ENCODE measurements around the gene CD93. TPM values are rescaled to one million over a fixed set of nuclear protein-coding genes. Genes with fewer than 3 reads are reported as not detected.

Gene CD93
- total and polyA plus RNA-seq, 12 donors = 12.7 to 85.0 (median 35.2) TPM

DNA sequence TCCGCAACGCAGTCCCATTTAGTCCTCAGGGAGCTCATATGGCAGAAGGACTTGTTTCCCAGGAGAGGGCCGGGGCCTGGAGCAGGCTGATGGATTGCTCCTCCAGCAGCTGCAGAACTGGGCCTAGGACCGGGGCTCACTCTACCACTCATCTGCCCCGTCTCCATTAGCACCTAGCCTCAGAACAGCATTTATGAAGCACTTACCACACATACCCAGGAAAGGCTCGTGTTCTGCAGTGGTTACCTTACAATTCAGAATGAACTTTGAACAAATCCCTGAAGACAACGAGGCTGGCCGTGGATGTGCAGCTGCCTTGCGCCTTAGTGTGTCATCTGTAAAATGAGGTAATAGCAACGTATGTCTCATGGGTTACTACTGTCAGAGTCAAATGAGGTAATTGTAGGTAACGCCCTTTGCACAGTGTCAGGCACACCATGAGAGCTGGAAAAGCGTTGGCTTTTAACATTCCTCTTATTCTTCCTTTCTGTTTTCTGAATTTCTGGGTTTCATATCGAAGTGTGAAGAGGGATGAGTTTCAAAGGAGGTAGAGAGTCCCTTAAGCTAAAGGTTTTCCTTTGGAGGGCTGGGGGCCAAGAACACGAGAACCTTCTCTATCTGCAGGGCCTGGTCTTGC, 46.3 kb upstream of the CD93 start:
- Histone ChIP-seq H3K9me3 (no peaks in the 10 kb centered on the region), H3K27ac (peak overlapping the region; percentile 19 to 88 (median 76)), H3K27me3 (no peaks in the 10 kb centered on the region), H3K4me3 (no peak overlapping the region), H3K36me3 (no peaks in the 10 kb centered on the region), H3K4me1 (peaks cover 2 to 79% (median 54%) of the 10 kb centered on the region in 9 donors)
- intact Hi-C loops (cut with DNase I) = loop anchor here in 3 of 10 donors (2.0 to 5.0 kb wide), 4 partner anchors 45 to 82 kb away; partner anchors contain the start of gene CD93 (in 1 of the 3)
- WGBS, 2 donors = 58 to 64% methylated on average over 14 of the region's 14 CpGs
- TF ChIP-seq CTCF (IDR thresholded peaks at IDR 0.05) = no peak
- DNase-seq = no peak
- peak in 7 of 8 donors; percentile 3 to 63 (median 33) for ATAC-seq

GRCh38 chr20:23131766-23132165, 45.6 kb upstream of the CD93 start:
- no peaks in the 10 kb centered on the region for H3K36me3 ChIP-seq
- H3K4me3 ChIP-seq = no peak overlapping the region
- no peak for TF ChIP-seq CTCF (IDR thresholded peaks at IDR 0.05)
- intact Hi-C loops (cut with DNase I) = loop anchor here in 3 of 10 donors (2.0 to 5.0 kb wide), 4 partner anchors 44 to 81 kb away; partner anchors contain the start of gene CD93 (in 1 of the 3)
- H3K9me3 ChIP-seq = no peaks in the 10 kb centered on the region
- DNase-seq = no peak
- ATAC-seq = no peak
- H3K27me3 ChIP-seq = no peaks in the 10 kb centered on the region
- peak overlapping the region; percentile 19 to 88 (median 76) for H3K27ac ChIP-seq
- peaks cover 2 to 79% (median 54%) of the 10 kb centered on the region in 9 donors for H3K4me1 ChIP-seq
- WGBS, 2 donors = 62 to 63% methylated on average over 11 of the region's 11 CpGs

DNA sequence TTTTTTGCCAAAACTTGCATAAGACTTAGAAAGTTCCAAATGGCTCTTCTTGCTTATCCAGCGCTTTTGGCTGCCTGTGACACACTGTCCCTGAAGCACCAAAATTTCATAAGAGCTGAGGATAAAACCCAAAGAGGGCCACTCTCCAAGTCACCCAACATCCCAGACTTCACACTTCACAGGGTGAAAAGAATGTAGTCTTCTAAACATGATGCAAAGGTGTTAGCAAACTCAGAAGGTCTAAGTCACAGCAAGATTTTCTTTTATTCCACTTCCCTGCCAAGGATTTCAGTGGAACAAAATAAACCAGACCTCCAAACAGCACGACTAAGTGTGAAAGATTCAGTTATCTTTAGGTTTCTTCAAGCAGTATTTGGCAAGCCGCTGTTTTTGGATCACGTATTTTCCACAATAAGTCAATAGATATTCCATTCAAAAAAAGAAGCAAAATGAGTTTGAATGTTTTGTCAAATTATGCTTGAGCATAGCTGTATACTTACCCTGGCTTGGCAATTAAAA, 44.6 kb upstream of the CD93 start:
- Histone ChIP-seq H3K9me3 (no peaks in the 10 kb centered on the region), H3K27ac (peak overlapping the region in 5 of 10 donors; percentile 19 to 83 (median 83)), H3K4me3 (no peak overlapping the region), H3K36me3 (no peaks in the 10 kb centered on the region), H3K27me3 (no peaks in the 10 kb centered on the region), H3K4me1 (peaks cover 2 to 80% (median 58%) of the 10 kb centered on the region in 9 donors)
- TF ChIP-seq CTCF (IDR thresholded peaks at IDR 0.05) = no peak
- 69 to 75% methylated on average over 4 of the region's 4 CpGs for WGBS, 2 donors
- intact Hi-C loops (cut with DNase I) = loop anchor here in 3 of 10 donors (5.0 kb wide), 3 partner anchors 43 to 68 kb away; partner anchors contain the start of gene CD93 (in 1 of the 3)
- DNase-seq (no peak), ATAC-seq (peak in 3 of 8 donors; percentile 11 to 37 (median 34))

DNA sequence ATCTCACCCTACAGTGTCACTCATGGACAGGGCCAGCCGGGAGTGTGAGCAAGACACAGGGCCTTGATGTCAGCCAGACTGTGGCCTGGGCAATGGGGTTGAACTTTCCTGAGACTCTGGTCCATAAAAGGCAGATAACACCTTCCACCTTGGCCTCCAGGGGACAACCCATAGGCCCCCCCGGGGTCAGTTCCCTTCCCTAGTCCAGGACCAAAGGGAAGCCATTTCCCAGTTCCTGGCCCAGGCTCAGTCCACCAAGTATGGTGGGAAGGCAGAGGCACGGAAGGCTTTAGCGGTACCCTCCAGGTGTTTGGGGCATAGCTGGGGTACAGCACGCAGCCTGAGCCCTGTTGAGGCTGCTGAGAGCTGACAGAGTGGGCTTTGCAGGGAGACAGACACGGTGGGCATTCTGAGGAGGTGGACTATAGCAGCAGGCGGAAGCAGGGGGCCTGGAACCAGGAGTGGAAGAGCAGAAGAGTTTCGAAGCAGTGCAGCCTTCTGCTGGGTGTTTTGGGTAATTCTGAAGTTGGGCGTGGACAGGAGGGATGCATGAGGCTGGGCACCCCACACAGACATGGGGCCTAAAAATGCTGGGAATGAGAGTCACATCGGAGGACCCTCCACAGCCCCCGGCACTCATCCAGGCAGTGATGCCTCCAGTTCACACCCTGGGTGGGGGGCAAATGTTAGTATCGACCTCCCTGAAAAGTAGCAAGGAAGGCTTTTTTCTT, 43.9 kb upstream of the CD93 start:
- Histone ChIP-seq H3K27me3 (no peaks in the 10 kb centered on the region), H3K36me3 (no peaks in the 10 kb centered on the region), H3K4me1 (peaks cover 2 to 84% (median 59%) of the 10 kb centered on the region in 9 donors), H3K9me3 (no peaks in the 10 kb centered on the region), H3K4me3 (no peak overlapping the region), H3K27ac (peak overlapping the region in 5 of 10 donors; percentile 7 to 83 (median 37))
- DNase-seq (no peak), ATAC-seq (no peak)
- intact Hi-C loops (cut with DNase I) = loop anchor here in 5 of 10 donors (5.0 to 10.0 kb wide), 5 partner anchors 43 to 75 kb away; partner anchors contain the start of gene CD93 (in 1 of the 5)
- WGBS, 2 donors = 81 to 84% methylated on average over 12 of the region's 12 CpGs
- TF ChIP-seq CTCF (IDR thresholded peaks at IDR 0.05) = no peak
